Osteocyte (in vitro differentiated cells): ENCODE results near the gene DTNB. TPM values are rescaled to one million over a fixed set of nuclear protein-coding genes. Genes with fewer than 3 reads are reported as not detected.
"Not testable (repeated sequence)": the region's sequence is repeated elsewhere in the genome, so short reads cannot be mapped to it uniquely, and the experiment has no call there.

ENCODE experiments used
- DNase-seq: peaks from one replicate; pipeline ENCODE4 v3.0.0; 2021; ENCODE audit warnings: mixed read lengths; ENCODE audit not compliant: unreplicated experiment; ENCODE audit errors: extremely low spot score
- H3K27ac Mint-ChIP-seq: one replicate; pipeline ENCODE4 v1.8.0; 2021; ENCODE audit warnings: mild to moderate bottlenecking, mixed read lengths; ENCODE audit not compliant: unreplicated experiment
- H3K27me3 Mint-ChIP-seq: one replicate; pipeline ENCODE4 v1.8.0; 2021; ENCODE audit warnings: mixed read lengths; ENCODE audit not compliant: unreplicated experiment
- H3K36me3 Mint-ChIP-seq: one replicate; pipeline ENCODE4 v1.8.0; 2021; ENCODE audit warnings: mixed read lengths; ENCODE audit not compliant: unreplicated experiment
- H3K4me1 Mint-ChIP-seq: one replicate; pipeline ENCODE4 v1.8.0; 2021; ENCODE audit warnings: mixed read lengths; ENCODE audit not compliant: unreplicated experiment
- H3K4me3 Mint-ChIP-seq: one replicate; pipeline ENCODE4 v1.8.0; 2021; ENCODE audit warnings: mild to moderate bottlenecking, moderate library complexity, mixed read lengths; ENCODE audit not compliant: unreplicated experiment
- H3K9me3 Mint-ChIP-seq: one replicate; pipeline ENCODE4 v1.8.0; 2021; ENCODE audit warnings: mixed read lengths; ENCODE audit not compliant: unreplicated experiment
- total RNA-seq: library from RNA; stranded (reverse); gene quantifications from 2 replicates; pipeline ENCODE4 v1.2.1, GENCODE V29; 2021
- TF ChIP-seq, protein P1 (sequence below): fragments of 200-600 bp; sonication (generic); IDR thresholded peaks from 2 replicates; pipeline ENCODE4 v1.5.0; 2021; ENCODE audit warnings: antibody characterized with exemption, mild to moderate bottlenecking, moderate library complexity

The DTNB gene
- total RNA-seq, 1 donor from 2014 or later, result 20.9 TPM

DNA sequence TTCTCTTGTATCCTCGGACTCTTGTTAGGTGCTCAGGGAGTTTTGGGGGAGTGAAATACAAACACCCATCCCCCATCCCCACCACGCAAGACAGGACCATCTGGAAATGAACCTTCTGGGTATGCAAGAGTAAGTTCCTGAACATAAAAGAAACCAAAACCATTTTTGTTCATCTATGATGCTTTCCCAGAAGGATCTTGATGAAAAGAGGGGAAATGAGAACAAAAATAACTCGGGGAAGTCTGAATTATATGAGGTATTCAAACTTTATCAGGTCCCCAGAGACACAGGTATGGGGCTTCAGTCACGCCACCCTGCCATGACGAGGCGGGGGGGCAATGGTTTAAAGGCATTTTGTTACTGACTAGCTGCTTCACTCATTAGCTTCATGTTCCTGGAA is 263.0 kb downstream of the DTNB start:
- no peak overlapping the region for H3K27ac Mint-ChIP-seq
- no peaks in the 10 kb centered on the region for H3K9me3 Mint-ChIP-seq
- no peak for DNase-seq
- H3K27me3 Mint-ChIP-seq, result no peaks in the 10 kb centered on the region
- TF ChIP-seq, protein P1, sequence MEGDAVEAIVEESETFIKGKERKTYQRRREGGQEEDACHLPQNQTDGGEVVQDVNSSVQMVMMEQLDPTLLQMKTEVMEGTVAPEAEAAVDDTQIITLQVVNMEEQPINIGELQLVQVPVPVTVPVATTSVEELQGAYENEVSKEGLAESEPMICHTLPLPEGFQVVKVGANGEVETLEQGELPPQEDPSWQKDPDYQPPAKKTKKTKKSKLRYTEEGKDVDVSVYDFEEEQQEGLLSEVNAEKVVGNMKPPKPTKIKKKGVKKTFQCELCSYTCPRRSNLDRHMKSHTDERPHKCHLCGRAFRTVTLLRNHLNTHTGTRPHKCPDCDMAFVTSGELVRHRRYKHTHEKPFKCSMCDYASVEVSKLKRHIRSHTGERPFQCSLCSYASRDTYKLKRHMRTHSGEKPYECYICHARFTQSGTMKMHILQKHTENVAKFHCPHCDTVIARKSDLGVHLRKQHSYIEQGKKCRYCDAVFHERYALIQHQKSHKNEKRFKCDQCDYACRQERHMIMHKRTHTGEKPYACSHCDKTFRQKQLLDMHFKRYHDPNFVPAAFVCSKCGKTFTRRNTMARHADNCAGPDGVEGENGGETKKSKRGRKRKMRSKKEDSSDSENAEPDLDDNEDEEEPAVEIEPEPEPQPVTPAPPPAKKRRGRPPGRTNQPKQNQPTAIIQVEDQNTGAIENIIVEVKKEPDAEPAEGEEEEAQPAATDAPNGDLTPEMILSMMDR, result no peak
- no peaks in the 10 kb centered on the region for H3K4me1 Mint-ChIP-seq
- no peak overlapping the region for H3K4me3 Mint-ChIP-seq
- peaks cover 2% of the 10 kb centered on the region for H3K36me3 Mint-ChIP-seq

DNA sequence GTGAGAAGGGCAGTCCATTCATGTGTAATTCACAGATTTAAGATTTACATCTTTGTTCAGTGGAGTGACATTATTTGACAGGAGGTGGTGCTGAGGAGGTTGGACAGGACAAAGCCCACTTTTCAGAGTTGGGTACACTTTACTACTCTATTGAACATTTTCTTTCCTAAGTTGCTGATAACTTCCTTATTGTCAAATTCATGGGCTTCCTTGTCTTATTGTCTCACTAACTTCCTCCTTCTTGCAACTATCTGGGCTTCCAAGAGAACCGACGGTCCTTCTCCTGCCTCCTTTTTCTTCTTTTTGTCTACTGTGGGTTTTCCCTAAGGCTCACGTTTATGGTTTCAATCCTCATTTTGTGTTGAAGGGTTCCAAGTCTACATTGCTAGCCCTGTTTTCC is 263.9 kb downstream of the DTNB start:
- Mint-ChIP-seq H3K36me3 (peaks cover 2% of the 10 kb centered on the region), H3K4me3 (no peak overlapping the region), H3K27ac (no peak overlapping the region), H3K4me1 (no peaks in the 10 kb centered on the region), H3K9me3 (no peaks in the 10 kb centered on the region), H3K27me3 (no peaks in the 10 kb centered on the region)
- DNase-seq, result no peak
- TF ChIP-seq, protein P1, result no peak

DNA sequence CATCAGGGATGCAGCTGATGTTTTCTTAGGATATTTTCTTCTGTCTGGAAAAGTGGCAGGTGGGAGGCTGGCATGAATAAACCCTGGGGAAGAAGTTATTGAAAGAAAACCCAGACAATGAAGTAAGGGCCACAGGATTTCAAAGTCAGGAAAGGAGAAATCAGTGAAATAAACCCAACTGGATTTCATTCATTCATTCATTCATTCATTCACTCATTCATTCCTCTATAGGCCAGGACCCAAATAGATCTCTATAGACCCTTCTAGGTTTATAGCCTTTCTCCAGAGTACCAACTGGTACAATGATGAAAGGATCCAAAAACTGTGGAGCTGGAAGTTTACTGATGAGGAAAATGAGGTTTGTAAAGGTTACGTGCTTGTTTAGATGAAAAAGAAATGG is 264.3 kb downstream of the DTNB start:
- TF ChIP-seq, protein P1, result no peak

DNA sequence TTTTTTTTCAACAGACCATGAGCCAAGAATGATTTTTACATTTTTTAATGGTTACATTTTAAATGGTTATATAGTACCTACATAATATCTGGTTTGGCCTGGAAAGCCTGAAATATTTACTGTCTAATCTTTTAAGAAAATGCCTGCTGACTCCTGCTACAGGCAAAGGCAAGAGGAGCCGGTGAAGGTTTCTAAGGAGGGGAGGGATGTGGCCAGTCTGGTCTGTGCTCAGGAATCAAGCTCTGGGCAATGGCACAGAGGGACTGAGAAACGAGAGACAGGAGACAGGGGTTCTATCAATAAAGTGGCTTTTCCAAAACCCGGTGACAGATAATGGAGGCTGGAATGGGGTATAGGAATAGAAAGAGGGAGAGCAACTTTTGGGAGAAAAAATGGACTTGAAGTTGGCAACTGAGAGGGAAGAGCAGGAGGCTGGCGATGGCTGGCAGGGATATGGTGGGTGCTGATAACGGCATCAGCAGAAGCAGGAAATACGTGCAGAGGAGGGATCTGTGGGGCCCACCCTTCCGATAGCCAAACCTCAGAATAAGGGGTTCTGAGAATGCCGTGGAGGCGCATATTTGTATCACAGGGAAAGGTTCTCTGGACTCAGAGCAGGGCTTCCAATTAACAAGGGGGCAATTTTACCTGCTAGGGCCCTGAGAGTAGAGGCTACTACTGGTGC is 267.6 kb downstream of the DTNB start:
- Mint-ChIP-seq H3K4me3 (no peak overlapping the region), H3K36me3 (no peaks in the 10 kb centered on the region), H3K9me3 (no peaks in the 10 kb centered on the region), H3K4me1 (no peaks in the 10 kb centered on the region), H3K27me3 (no peaks in the 10 kb centered on the region), H3K27ac (no peak overlapping the region)
- DNase-seq, result no peak
- TF ChIP-seq, protein P1, result no peak

More for the DNA sequence above, 264.3 kb downstream of the DTNB start:
- peaks cover 1% of the 10 kb centered on the region for H3K36me3 Mint-ChIP-seq
- no peaks in the 10 kb centered on the region for H3K4me1 Mint-ChIP-seq
- no peak overlapping the region for H3K27ac Mint-ChIP-seq
- H3K4me3 Mint-ChIP-seq, result no peak overlapping the region
- H3K27me3 Mint-ChIP-seq, result no peaks in the 10 kb centered on the region
- no peaks in the 10 kb centered on the region for H3K9me3 Mint-ChIP-seq
- no peak for DNase-seq

DNA sequence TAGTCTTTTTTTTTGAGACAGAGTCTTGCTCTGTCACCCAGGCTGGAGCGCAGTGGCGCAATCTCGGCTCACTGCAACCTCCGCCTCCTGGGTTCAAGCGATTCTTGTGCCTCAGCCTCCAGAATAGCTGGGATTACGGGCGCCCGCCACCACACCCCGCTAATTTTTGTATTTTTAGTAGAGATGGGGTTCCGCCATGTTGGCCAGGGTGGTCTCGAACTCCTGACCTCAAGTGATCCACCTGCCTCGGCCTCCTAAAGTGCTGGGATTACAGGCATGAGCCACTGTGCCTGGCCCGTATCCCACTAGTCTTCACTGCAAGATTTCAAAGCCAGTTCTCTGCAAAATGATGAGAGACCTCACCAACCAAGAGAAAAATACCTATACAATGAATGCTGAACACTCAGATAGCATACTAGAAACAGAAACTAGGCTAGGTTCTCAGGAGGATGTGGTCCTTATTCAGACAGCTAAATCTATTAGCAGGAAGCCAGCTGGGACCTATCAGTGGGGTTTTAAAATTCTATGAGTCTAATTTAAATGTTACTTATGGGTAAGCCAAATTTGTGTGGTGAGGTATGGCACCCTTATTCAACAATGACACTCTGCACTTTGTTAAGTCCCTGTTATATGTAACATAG is 270.1 kb downstream of the DTNB start:
- not testable (repeated sequence) for H3K4me3 Mint-ChIP-seq, H3K9me3 Mint-ChIP-seq

More for the DNA sequence above, 270.1 kb downstream of the DTNB start:
- not testable (repeated sequence) for H3K27me3 Mint-ChIP-seq, H3K36me3 Mint-ChIP-seq, DNase-seq, H3K27ac Mint-ChIP-seq, H3K4me1 Mint-ChIP-seq
